Kidney (tissue), 14 donors: ENCODE data around the gene TMEM255B. TPM values are rescaled to one million over a fixed set of nuclear protein-coding genes. Genes with fewer than 3 reads are reported as not detected.
A peak's percentile ranks its signal among the peaks of the same experiment; 100 is the strongest.

Experiments
- DNase-seq, 5 donors: peaks; one replicate each; pipeline ENCODE4 v3.0.0-alpha.2; 2013 to 2020
- FAIRE-seq: peaks from 2 replicates; lab custom pipeline; 2012; peaks lifted over from hg19 to GRCh38; lab: Jason Lieb, UNC
- H3K27ac ChIP-seq, 2 donors: one replicate each; pipeline ENCODE4 v1.7.0; 2013; ENCODE audit warnings: low read depth in 2 of 2, low read length in 2 of 2, inconsistent platforms in 1 of 2
- H3K27me3 ChIP-seq: one replicate; pipeline ENCODE4 v1.7.1; 2013; ENCODE audit warnings: low read length, inconsistent platforms; ENCODE audit not compliant: control insufficient read depth, insufficient read depth
- H3K36me3 ChIP-seq, 3 donors: one replicate each; pipeline versions ENCODE4 v1.7.0 to v1.7.1; 2013; ENCODE audit warnings: low read length in 3 of 3, control low read depth in 1 of 3, inconsistent platforms in 1 of 3; ENCODE audit not compliant: insufficient read depth in 3 of 3, control insufficient read depth in 2 of 3
- H3K4me1 ChIP-seq, 3 donors: one replicate each; pipeline versions ENCODE4 v1.7.0 to v1.7.1; 2013; ENCODE audit warnings: low read length in 3 of 3, inconsistent platforms in 1 of 3, low read depth in 1 of 3; ENCODE audit not compliant: control insufficient read depth in 2 of 3, insufficient read depth in 2 of 3
- H3K4me3 ChIP-seq, 3 donors: one replicate each; pipeline versions ENCODE4 v1.7.0 to v1.8.1; 2013; ENCODE audit warnings: low read length in 3 of 3, control low read depth in 1 of 3, inconsistent platforms in 1 of 3
- H3K9ac ChIP-seq, 3 donors: one replicate each; pipeline versions ENCODE4 v1.7.0 to v1.7.1; 2013; ENCODE audit warnings: low read length in 3 of 3, control low read depth in 1 of 3, inconsistent platforms in 1 of 3
- H3K9me3 ChIP-seq, 3 donors: one replicate each; pipeline versions ENCODE4 v1.7.0 to v1.7.1; 2013; ENCODE audit warnings: low read length in 3 of 3, control low read depth in 1 of 3, inconsistent platforms in 1 of 3; ENCODE audit not compliant: control insufficient read depth in 2 of 3, insufficient read depth in 1 of 3
- CTCF ChIP-seq: IDR thresholded peaks from 3 replicates; pipeline ENCODE4 v1.5.1; 2012; ENCODE audit warnings: mild to moderate bottlenecking, moderate library complexity, borderline replicate concordance; ENCODE audit not compliant: insufficient read depth; ENCODE audit errors: extremely low read depth
- intact Hi-C: fragments of 100-400 bp; cut with DNase I; formaldehyde crosslinking; loops from one replicate; pipeline ENCODE4 v1.11.1; 2022
- polyA plus RNA-seq: library from polyadenylated mRNA; stranded (reverse); fragments of 350-450 nt; fragmentation: Illumina TruSeq; extraction: RNeasy Lipid Tissue Mini Kit (QIAGEN cat#74804); gene quantifications from one replicate; pipeline ENCODE4 v1.2.3, GENCODE V29; 2014; ENCODE audit warnings: low read depth, low replicate concordance; ENCODE audit not compliant: insufficient read depth
- total RNA-seq: library from RNA; stranded (reverse); fragmentation: NEBNext Ultra II Directional; extraction: Animal tissue kit (Norgen Biotek cat#: 25700); gene quantifications from one replicate; pipeline ENCODE4 v1.2.1, GENCODE V29; 2021
- donor health status: control.
- donor health status: control.
- donor health status: control.
- donor health status: control.
- donor health status: control.
- donor health status: DM: yes; HTN: yes; CAD: no.
- donor health status: Normal renal cell carcinoma (clear cell type).

TMEM255B gene
- total and polyA plus RNA-seq, 2 donors from 2014 or later: 11.9 to 29.3 TPM

- peaks cover 0 to 5% (median 0%) of the 10 kb centered on the region in 3 donors for H3K36me3 ChIP-seq
- no peak overlapping the region for H3K4me3 ChIP-seq
- peak in 4 of 5 donors; percentile 13 to 75 (median 52) for DNase-seq
- H3K9ac ChIP-seq: no peak overlapping the region
- H3K27me3 ChIP-seq: no peaks in the 10 kb centered on the region
- FAIRE-seq: no peak
- intact Hi-C loops: no loop called here
- H3K27ac ChIP-seq: peak overlapping the region; percentile 40 to 76
- no peak for TF ChIP-seq CTCF
- H3K9me3 ChIP-seq: peaks cover 0 to 1% (median 0%) of the 10 kb centered on the region in 3 donors
- H3K4me1 ChIP-seq: peaks cover 0 to 54% (median 39%) of the 10 kb centered on the region in 3 donors
Observed at GRCh38 chr13:113853518-113854237, 94.7 kb downstream of the TMEM255B start.

DNA sequence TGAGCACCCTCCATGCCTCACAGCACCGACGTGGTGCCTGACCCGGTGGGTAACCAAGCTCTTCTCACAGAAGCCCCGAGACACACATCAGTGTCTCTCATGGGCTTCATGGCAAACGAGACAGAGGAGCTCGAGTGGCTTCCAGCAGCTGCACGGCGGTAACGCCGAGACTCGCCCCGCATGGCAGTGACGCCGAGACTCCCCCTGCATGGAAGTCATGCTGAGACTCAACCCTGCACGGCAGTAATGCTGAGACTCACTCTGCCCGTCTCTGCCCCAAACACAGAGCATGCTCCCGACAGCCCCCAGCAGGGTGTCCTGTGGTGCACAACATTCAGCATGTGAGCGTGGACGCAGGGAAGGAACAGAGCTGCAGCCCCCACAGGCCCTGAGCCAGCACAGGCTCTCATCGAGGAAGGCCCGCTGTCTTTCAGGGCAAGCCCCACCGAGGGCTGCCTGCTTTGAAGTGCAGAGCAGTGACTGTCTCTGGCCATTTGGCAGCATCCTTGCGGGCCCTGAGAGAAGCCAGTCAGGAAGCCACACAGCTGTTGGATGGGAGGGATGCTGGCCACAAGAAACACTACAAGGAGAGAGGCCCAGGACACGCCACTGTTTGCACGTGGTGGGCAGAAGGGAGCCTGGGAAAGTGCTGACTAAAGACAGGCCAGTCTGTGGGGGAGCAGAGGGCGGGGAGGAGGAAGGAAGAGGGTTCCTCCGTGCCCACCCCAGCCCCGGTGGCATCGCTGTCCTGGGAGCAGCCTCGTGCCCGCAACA lies 95.4 kb downstream of the TMEM255B start:
- no peaks in the 10 kb centered on the region for H3K27me3 ChIP-seq
- TF ChIP-seq CTCF: no peak
- H3K9me3 ChIP-seq: peaks cover 0 to 6% (median 0%) of the 10 kb centered on the region in 3 donors
- peaks cover 0 to 61% (median 39%) of the 10 kb centered on the region in 3 donors for H3K4me1 ChIP-seq
- H3K4me3 ChIP-seq: no peak overlapping the region
- intact Hi-C loops: no loop called here
- peak overlapping the region; percentile 40 to 76 for H3K27ac ChIP-seq
- peak in 4 of 5 donors; percentile 17 to 75 (median 46) for DNase-seq
- peaks cover 1 to 12% (median 4%) of the 10 kb centered on the region in 3 donors for H3K36me3 ChIP-seq
- no peak overlapping the region for H3K9ac ChIP-seq
- no peak for FAIRE-seq

GRCh38 chr13:113855012-113855921 lies 96.2 kb downstream of the TMEM255B start:
- DNase-seq (peak in 3 of 5 donors; percentile 8 to 57 (median 32)), FAIRE-seq (no peak)
- no peak overlapping the region for H3K27ac ChIP-seq
- H3K4me3 ChIP-seq: no peak overlapping the region
- TF ChIP-seq CTCF: no peak
- peaks cover 0 to 66% (median 35%) of the 10 kb centered on the region in 3 donors for H3K4me1 ChIP-seq
- peaks cover 2 to 14% (median 6%) of the 10 kb centered on the region in 3 donors for H3K36me3 ChIP-seq
- H3K9ac ChIP-seq: no peak overlapping the region
- no peaks in the 10 kb centered on the region for H3K27me3 ChIP-seq
- H3K9me3 ChIP-seq: peaks cover 0 to 7% (median 0%) of the 10 kb centered on the region in 3 donors
- intact Hi-C loops: no loop called here
